ENCODE measurements around the gene TENT5C.
A peak's percentile ranks its signal among the peaks of the same experiment; 100 is the strongest.

TENT5C gene

GRCh38 chr1:117606649-117607430, 992 bp downstream of the TENT5C start:
- TF ChIP-seq ZNF565 (CRISPR knock-in tag; conservative IDR thresholded peaks at IDR 0.05; ENCODE audit: low read depth) (no peak), ZNF70 (CRISPR knock-in tag; IDR thresholded peaks at IDR 0.05) (no peak), TCF4 (CRISPR knock-in tag; IDR thresholded peaks at IDR 0.05; ENCODE audit: borderline replicate concordance) (no peak), BACH2 (CRISPR knock-in tag; IDR thresholded peaks at IDR 0.05; ENCODE audit: borderline replicate concordance) (no peak), CREB5 (CRISPR knock-in tag; IDR thresholded peaks at IDR 0.05; ENCODE audit: low read depth) (no peak), CSRNP3 (CRISPR knock-in tag; IDR thresholded peaks at IDR 0.05) (no peak), CSDC2 (CRISPR knock-in tag; IDR thresholded peaks at IDR 0.05) (no peak), RARB (CRISPR knock-in tag; IDR thresholded peaks at IDR 0.05) (no peak), PATZ1 (CRISPR knock-in tag; IDR thresholded peaks at IDR 0.05; ENCODE audit: borderline replicate concordance) (no peak), ESRRG (CRISPR knock-in tag; IDR thresholded peaks at IDR 0.05) (no peak), PPARA (CRISPR knock-in tag; IDR thresholded peaks at IDR 0.05; ENCODE audit: borderline replicate concordance) (no peak), GLIS3 (CRISPR knock-in tag; IDR thresholded peaks at IDR 0.05) (no peak), ZFP30 (CRISPR knock-in tag; IDR thresholded peaks at IDR 0.05) (no peak), ZFP3 (CRISPR knock-in tag; IDR thresholded peaks at IDR 0.05) (no peak), ZNF8 (CRISPR knock-in tag; IDR thresholded peaks at IDR 0.05) (no peak), POU6F1 (CRISPR knock-in tag; IDR thresholded peaks at IDR 0.05; ENCODE audit: borderline replicate concordance, low read depth) (no peak), TOX (CRISPR knock-in tag; IDR thresholded peaks at IDR 0.05; ENCODE audit: borderline replicate concordance) (no peak)
- ATAC-seq = peak; percentile 35

- ATAC-seq = no peak
- TF ChIP-seq ARNTL (CRISPR knock-in tag; IDR thresholded peaks at IDR 0.05; ENCODE audit: borderline replicate concordance, low read depth) (no peak), ISL1 (CRISPR knock-in tag; IDR thresholded peaks at IDR 0.05) (no peak), ZNF565 (CRISPR knock-in tag; conservative IDR thresholded peaks at IDR 0.05; ENCODE audit: low read depth) (no peak), CSDC2 (CRISPR knock-in tag; IDR thresholded peaks at IDR 0.05) (no peak), PATZ1 (CRISPR knock-in tag; IDR thresholded peaks at IDR 0.05; ENCODE audit: borderline replicate concordance) (no peak), TOX (CRISPR knock-in tag; IDR thresholded peaks at IDR 0.05; ENCODE audit: borderline replicate concordance) (no peak), ZFP3 (CRISPR knock-in tag; IDR thresholded peaks at IDR 0.05) (no peak), RARB (CRISPR knock-in tag; IDR thresholded peaks at IDR 0.05) (no peak)
Observed at GRCh38 chr1:117607471-117607870, 1.6 kb downstream of the TENT5C start.

- ATAC-seq = no peak
- TF ChIP-seq ZNF565 (CRISPR knock-in tag; conservative IDR thresholded peaks at IDR 0.05; ENCODE audit: low read depth) (no peak), ZNF70 (CRISPR knock-in tag; IDR thresholded peaks at IDR 0.05) (no peak), RARB (CRISPR knock-in tag; IDR thresholded peaks at IDR 0.05) (no peak), ZFP3 (CRISPR knock-in tag; IDR thresholded peaks at IDR 0.05) (no peak), GLIS3 (CRISPR knock-in tag; IDR thresholded peaks at IDR 0.05) (no peak), TSHZ2 (CRISPR knock-in tag; IDR thresholded peaks at IDR 0.05) (no peak), ZC3H10 (CRISPR knock-in tag; IDR thresholded peaks at IDR 0.05) (no peak), CREB5 (CRISPR knock-in tag; IDR thresholded peaks at IDR 0.05; ENCODE audit: low read depth) (no peak), OSR1 (CRISPR knock-in tag; IDR thresholded peaks at IDR 0.05) (no peak)
Observed at GRCh38 chr1:117608115-117608615, 2.3 kb downstream of the TENT5C start.

Measured in SK-N-SH treated with all-trans-retinoic acid at 6 μM for 48 hours (cell line).